C4-2B (cell line): ENCODE measurements around the gene TTC4.

Source experiments
- H3K27ac ChIP-seq: fragments of 450-650 bp; 2 replicates; pipeline ENCODE4 v1.5.1; 2017
- CTCF ChIP-seq: fragments of 450-650 bp; conservative IDR thresholded peaks from 2 replicates; pipeline ENCODE4 v1.5.1; 2017; ENCODE audit warnings: mild to moderate bottlenecking
- ZFX ChIP-seq: fragments of 450-650 bp; IDR thresholded peaks from 2 replicates; pipeline ENCODE4 v1.6.1; 2017

The TTC4 gene

GRCh38 chr1:54728027-54728426 is 12.4 kb downstream of the TTC4 start:
- no peak for TF ChIP-seq CTCF
- no peak for TF ChIP-seq ZFX

GRCh38 chr1:54736685-54737084 is 21.0 kb downstream of the TTC4 start:
- H3K27ac ChIP-seq = no peak overlapping the region
- TF ChIP-seq ZFX (no peak), CTCF (no peak)

More at GRCh38 chr1:54728027-54728426, 12.4 kb downstream of the TTC4 start:
- no peak overlapping the region for H3K27ac ChIP-seq

- no peak for TF ChIP-seq CTCF
- TF ChIP-seq ZFX = no peak
Measured at GRCh38 chr1:54738244-54738643, 22.6 kb downstream of the TTC4 start.

GRCh38 chr1:54741531-54741930 is 25.9 kb downstream of the TTC4 start:
- no peak overlapping the region for H3K27ac ChIP-seq
- TF ChIP-seq ZFX = no peak
- no peak for TF ChIP-seq CTCF

More at GRCh38 chr1:54738244-54738643, 22.6 kb downstream of the TTC4 start:
- no peak overlapping the region for H3K27ac ChIP-seq

GRCh38 chr1:54742282-54742681 is 26.6 kb downstream of the TTC4 start:
- TF ChIP-seq CTCF = no peak
- no peak for TF ChIP-seq ZFX
- H3K27ac ChIP-seq = no peak overlapping the region

GRCh38 chr1:54743416-54744226 is 28.0 kb downstream of the TTC4 start:
- no peak for TF ChIP-seq CTCF
- no peak for TF ChIP-seq ZFX
- H3K27ac ChIP-seq = no peak overlapping the region

- TF ChIP-seq ZFX (no peak), CTCF (no peak)
- H3K27ac ChIP-seq = no peak overlapping the region
Measured at GRCh38 chr1:54744696-54745095, 29.0 kb downstream of the TTC4 start.
